ENCODE data around the gene CEP41. TPM values are rescaled to one million over a fixed set of nuclear protein-coding genes. Genes with fewer than 3 reads are reported as not detected.

The CEP41 gene
- total and polyA plus RNA-seq, 2 of the 13 experiments (the other 11 are each of a cell fraction or from before 2014, with no cell fraction given): 8.7 to 9.0 TPM

- Histone ChIP-seq H3K9ac (ENCODE audit: insufficient read depth, low read depth, low read length) (peak overlapping the region; percentile 30; the same call in 1 of the 2 replicates), H3K4me1 (ENCODE audit: insufficient read depth, low read length) (peaks cover 25% of the 10 kb centered on the region), H3K4me3 (replicated peaks in 1 of 3; ENCODE audit: insufficient read depth in 1 of 3, low read depth in 2 of 3, low read length in 3 of 3) (peak overlapping the region; percentile 1 to 39 (median 9); a peak in 2 of 6 replicates), H3K4me2 (ENCODE audit: low read depth, low read length) (peak overlapping the region; percentile 76), H4K20me1 (ENCODE audit: insufficient read depth, low read length) (no peaks in the 10 kb centered on the region), H3K27me3 (ENCODE audit: control insufficient read depth in 1 of 2, insufficient read depth in 2 of 2, low read length in 2 of 2) (peaks cover 0 to 5% of the 10 kb centered on the region in 2 experiments; a peak in 2 of 5 replicates), H3K79me2 (ENCODE audit: insufficient read depth, low read length) (no peaks in the 10 kb centered on the region), H3K27ac (ENCODE audit: extremely low read length, insufficient read depth, low read length) (no peak overlapping the region), H3K9me3 (ENCODE audit: low read length) (no peaks in the 10 kb centered on the region; the same call in 1 of the 2 replicates), H2AFZ (ENCODE audit: low read length) (peak overlapping the region; percentile 77), H3K36me3 (replicated peaks in 1 of 2; ENCODE audit: control insufficient read depth in 1 of 2, insufficient read depth in 2 of 2, low read length in 2 of 2) (no peaks in the 10 kb centered on the region)
- 16% methylated on average over 9 of the region's 9 CpGs for WGBS (ENCODE audit: low lambda C conversion rate)
- CTCF ChIA-PET (ENCODE audit: low intra/inter-chr PET ratio, low total read pairs): no interaction called here
- POLR2A ChIA-PET: interaction anchor here (1.7 kb wide), 1 partner anchor 13 kb away, joined by 4 read pairs; no protein-coding TSS in a partner anchor
- TF ChIP-seq FOSL2 (CRISPR knock-in tag; IDR thresholded peaks at IDR 0.05): peak; percentile 6; the same call in 1 of the 2 replicates
- TF ChIP-seq PATZ1 (CRISPR knock-in tag; IDR thresholded peaks at IDR 0.05): 0 out of 2 replicates have a peak, but pooled peaks have one; percentile 5
- TF ChIP-seq ZMAT5 (CRISPR knock-in tag; IDR thresholded peaks at IDR 0.05; ENCODE audit: borderline replicate concordance, low read depth): no peak
- TF ChIP-seq ZNF234 (CRISPR knock-in tag; conservative IDR thresholded peaks at IDR 0.05): no peak
- no peak for TF ChIP-seq U2AF1 (optimal IDR thresholded peaks at IDR 0.05; ENCODE audit: low read depth, low read length)
- no peak for TF ChIP-seq PAX8 (CRISPR knock-in tag; IDR thresholded peaks at IDR 0.05; ENCODE audit: borderline replicate concordance)
- peak; percentile 61 for TF ChIP-seq TEAD3 (CRISPR knock-in tag; optimal IDR thresholded peaks at IDR 0.05; ENCODE audit: borderline replicate concordance)
- peak; percentile 77 for ATAC-seq
- intact Hi-C loops (cut with micrococcal nuclease; ENCODE audit: unreplicated experiment) (no loop called here), in situ Hi-C loops (cut with HindIII; ENCODE audit: extremely low pct_ligation_motif_present, low pct_unique_long_range_greater_than_20kb) (no loop called here)
- DNase-seq (ENCODE audit: low spot score): peak; percentile 57
- no TSS peak for BruUV-seq (replicated peaks)
- no peak for FAIRE-seq
Observed at GRCh38 chr7:130356121-130356875, 84.5 kb downstream of the CEP41 start.

All from HepG2 (cell line).